Lung (tissue), 12 donors: Measurements from ENCODE around the gene UBL7. TPM values are rescaled to one million over a fixed set of nuclear protein-coding genes. Genes with fewer than 3 reads are reported as not detected.

Experiments used
- ATAC-seq: fragments of 200-7000 bp; cut with Tn5 transposase; one replicate; pipeline ENCODE4 v1.9.1; 2020; ENCODE audit warnings: moderate number of reproducible peaks; ENCODE audit not compliant: insufficient read depth, low FRiP score
- DNase-seq, 3 donors: peaks; one replicate each; pipeline ENCODE4 v3.0.0-alpha.2; 2013 to 2017
- H3K27ac ChIP-seq, 2 donors: one replicate each; pipeline ENCODE4 v1.5.1; 2013; ENCODE audit warnings: mild to moderate bottlenecking in 2 of 2, moderate library complexity in 2 of 2, control low read depth in 1 of 2, inconsistent platforms in 1 of 2, low read depth in 1 of 2, low read length in 1 of 2
- H3K27me3 ChIP-seq, 3 donors: one replicate each; pipeline ENCODE4 v1.5.1; 2013; ENCODE audit warnings: low read length in 2 of 3; ENCODE audit not compliant: control insufficient read depth in 3 of 3, insufficient read depth in 3 of 3
- H3K36me3 ChIP-seq, 4 donors: one replicate each; pipeline ENCODE4 v1.5.1; 2013; ENCODE audit warnings: low read length in 4 of 4, mild to moderate bottlenecking in 1 of 4, moderate library complexity in 1 of 4; ENCODE audit not compliant: control insufficient read depth in 4 of 4, insufficient read depth in 4 of 4
- H3K4me1 ChIP-seq, 5 donors: one replicate each; pipeline ENCODE4 v1.5.1; 2013; ENCODE audit warnings: low read length in 5 of 5, mild to moderate bottlenecking in 2 of 5, moderate library complexity in 1 of 5; ENCODE audit not compliant: control insufficient read depth in 5 of 5, insufficient read depth in 5 of 5
- H3K4me3 ChIP-seq: one replicate; pipeline ENCODE4 v1.5.1; 2013; ENCODE audit warnings: mild to moderate bottlenecking, control low read depth, moderate library complexity
- H3K9ac ChIP-seq, 2 donors: one replicate each; pipeline ENCODE4 v1.5.1; 2013; ENCODE audit warnings: low read length in 2 of 2, control low read depth in 1 of 2; ENCODE audit not compliant: insufficient read depth in 1 of 2
- H3K9me3 ChIP-seq, 4 donors: one replicate each; pipeline ENCODE4 v1.5.1; 2013; ENCODE audit warnings: low read length in 3 of 4, mild to moderate bottlenecking in 1 of 4, moderate library complexity in 1 of 4; ENCODE audit not compliant: control insufficient read depth in 4 of 4, insufficient read depth in 3 of 4
- WGBS, 2 donors: extraction: QIAGEN DNeasy Blood & Tissue Kit; methylation state at CpG; one replicate each; pipeline ENCODE4 v1.1.7; 2013; 5-methylcytosine and 5-hydroxymethylcytosine counted together
- polyA plus RNA-seq, 2 donors: library from polyadenylated mRNA; stranded (reverse); fragments of 200-250 nt; gene quantifications; one replicate each; pipeline ENCODE4 v1.2.1, GENCODE V29; 2013
- total RNA-seq, 2 donors: library from RNA; depleted of rRNA in 1 of 2; stranded (reverse); fragments of >200 nt in 1 of 2; gene quantifications; one replicate each; pipeline ENCODE4 v1.2.1, GENCODE V29; 2014 to 2021
- TF ChIP-seq, protein P1 (sequence below): IDR thresholded peaks from 2 replicates; pipeline ENCODE4 v1.5.1; 2012; ENCODE audit warnings: mild to moderate bottlenecking; ENCODE audit errors: control extremely low read depth, extremely low read depth
- donor health status: control.
- donor health status: control.
- donor health status: Bipolar disorder and iron deficiency.
- donor health status: healthy.
- donor health status: DM: yes; HTN: yes; CAD: no.

UBL7 gene
- total and polyA plus RNA-seq, 4 donors: 31.8 to 48.0 (median 40.4) TPM

GRCh38 chr15:74454764-74455500 lies 6.0 kb downstream of the UBL7 start:
- Histone ChIP-seq H3K4me3 (no peak overlapping the region), H3K4me1 (peaks cover 0 to 1% (median 0%) of the 10 kb centered on the region in 5 donors), H3K27me3 (no peaks in the 10 kb centered on the region), H3K9me3 (no peaks in the 10 kb centered on the region), H3K27ac (no peak overlapping the region), H3K36me3 (peaks cover 9 to 35% (median 28%) of the 10 kb centered on the region in 4 donors), H3K9ac (no peak overlapping the region)
- DNase-seq (no peak), ATAC-seq (no peak)
- TF ChIP-seq, protein P1, sequence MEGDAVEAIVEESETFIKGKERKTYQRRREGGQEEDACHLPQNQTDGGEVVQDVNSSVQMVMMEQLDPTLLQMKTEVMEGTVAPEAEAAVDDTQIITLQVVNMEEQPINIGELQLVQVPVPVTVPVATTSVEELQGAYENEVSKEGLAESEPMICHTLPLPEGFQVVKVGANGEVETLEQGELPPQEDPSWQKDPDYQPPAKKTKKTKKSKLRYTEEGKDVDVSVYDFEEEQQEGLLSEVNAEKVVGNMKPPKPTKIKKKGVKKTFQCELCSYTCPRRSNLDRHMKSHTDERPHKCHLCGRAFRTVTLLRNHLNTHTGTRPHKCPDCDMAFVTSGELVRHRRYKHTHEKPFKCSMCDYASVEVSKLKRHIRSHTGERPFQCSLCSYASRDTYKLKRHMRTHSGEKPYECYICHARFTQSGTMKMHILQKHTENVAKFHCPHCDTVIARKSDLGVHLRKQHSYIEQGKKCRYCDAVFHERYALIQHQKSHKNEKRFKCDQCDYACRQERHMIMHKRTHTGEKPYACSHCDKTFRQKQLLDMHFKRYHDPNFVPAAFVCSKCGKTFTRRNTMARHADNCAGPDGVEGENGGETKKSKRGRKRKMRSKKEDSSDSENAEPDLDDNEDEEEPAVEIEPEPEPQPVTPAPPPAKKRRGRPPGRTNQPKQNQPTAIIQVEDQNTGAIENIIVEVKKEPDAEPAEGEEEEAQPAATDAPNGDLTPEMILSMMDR: no peak

DNA sequence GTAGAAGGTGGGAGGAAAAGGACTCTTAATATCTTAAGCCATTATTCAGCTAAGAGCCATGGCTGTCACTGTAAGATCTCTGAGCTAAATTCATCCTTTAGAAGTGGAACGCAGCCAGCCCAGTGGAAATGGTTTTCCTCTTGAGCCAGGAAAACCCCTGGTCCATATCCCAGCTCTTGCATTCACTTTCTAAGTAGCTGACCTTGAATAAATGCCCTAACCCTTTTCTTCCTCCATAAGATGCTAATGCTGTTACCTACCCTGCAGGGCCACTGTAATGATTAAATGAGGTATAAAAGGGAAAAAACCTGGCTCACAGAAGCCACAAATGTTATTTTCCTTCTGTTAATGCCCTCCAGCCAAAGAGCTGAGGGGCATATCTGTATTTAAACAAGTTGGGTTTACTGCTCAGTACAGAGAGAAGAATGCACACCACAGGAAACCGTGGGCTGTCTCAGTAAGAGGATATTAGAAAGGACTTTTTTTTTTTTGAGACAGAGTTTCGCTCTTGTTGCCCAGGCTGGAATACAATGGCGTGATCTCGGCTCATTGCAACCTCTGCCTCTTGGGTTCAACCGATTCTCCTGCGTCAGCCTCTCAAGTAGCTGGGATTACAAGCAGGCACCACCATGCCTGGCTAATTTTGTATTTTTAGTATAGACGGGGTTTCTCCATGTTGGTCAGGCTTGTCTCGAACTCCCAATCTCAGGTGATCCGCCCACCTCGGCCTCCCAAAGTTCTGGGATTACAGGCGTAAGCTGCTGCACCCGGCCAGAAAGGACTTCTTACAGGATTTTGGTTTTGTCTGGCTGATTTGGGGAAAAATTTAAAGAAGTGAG lies 6.8 kb downstream of the UBL7 start:
- DNase-seq: no peak
- Histone ChIP-seq H3K27me3 (no peaks in the 10 kb centered on the region), H3K27ac (no peak overlapping the region), H3K4me3 (no peak overlapping the region), H3K9ac (no peak overlapping the region), H3K4me1 (no peaks in the 10 kb centered on the region), H3K36me3 (peaks cover 12 to 41% (median 34%) of the 10 kb centered on the region in 4 donors), H3K9me3 (no peaks in the 10 kb centered on the region)
- TF ChIP-seq, protein P1: no peak
- ATAC-seq: no peak
- 79% methylated on average over 13 of the region's 13 CpGs for WGBS, 2 donors

DNA sequence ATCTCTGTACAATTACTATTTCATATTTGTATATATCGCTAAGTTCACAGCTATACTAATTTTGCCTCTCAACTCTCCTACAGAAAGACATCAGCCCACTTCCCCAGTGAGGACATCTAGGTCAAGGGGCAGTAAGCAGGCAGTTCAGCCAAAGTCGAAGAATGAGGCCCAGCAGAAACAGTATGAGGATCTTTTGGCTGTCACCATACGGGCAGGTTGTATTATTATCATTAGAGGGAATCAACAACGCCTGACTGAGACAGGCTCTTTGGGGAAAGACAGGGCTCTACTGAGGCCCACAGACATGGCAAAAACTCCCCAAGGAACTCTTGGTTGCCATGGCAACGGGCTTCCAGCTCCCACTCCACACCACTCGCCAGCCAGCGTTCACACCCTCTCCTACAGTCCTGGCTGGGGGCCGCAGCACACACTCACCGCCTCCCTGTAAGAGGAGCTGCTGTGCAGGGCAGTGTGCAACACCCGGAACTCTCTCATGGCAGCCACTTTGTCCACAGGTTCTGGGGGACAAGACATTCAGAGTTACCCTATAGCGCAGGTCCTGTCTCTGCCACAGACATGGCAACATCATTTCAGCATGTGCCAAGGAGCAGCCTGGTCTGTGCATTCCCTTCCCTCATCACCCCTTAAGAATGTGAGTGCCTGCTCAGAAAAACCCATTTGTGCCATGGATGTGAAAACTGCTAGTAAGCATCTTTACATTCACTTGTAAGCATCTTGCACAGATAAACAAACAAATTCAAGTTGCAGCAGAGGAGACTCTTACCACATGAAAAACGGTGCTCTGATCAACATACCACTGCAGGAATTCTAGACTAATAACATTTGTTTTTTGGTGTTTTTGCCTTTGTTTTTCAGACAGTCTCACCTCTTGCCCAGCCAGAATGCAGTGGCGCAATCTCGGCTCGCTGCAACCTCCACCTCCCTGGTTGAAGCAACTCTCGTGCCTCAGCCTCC lies 8.8 kb downstream of the UBL7 start:
- Histone ChIP-seq H3K27me3 (no peaks in the 10 kb centered on the region), H3K36me3 (peaks cover 12 to 56% (median 48%) of the 10 kb centered on the region in 4 donors), H3K27ac (no peak overlapping the region), H3K9ac (no peak overlapping the region), H3K9me3 (no peaks in the 10 kb centered on the region), H3K4me1 (no peaks in the 10 kb centered on the region), H3K4me3 (no peak overlapping the region)
- TF ChIP-seq, protein P1: no peak
- ATAC-seq (no peak), DNase-seq (no peak)
- 86 to 89% methylated on average over 16 of the region's 16 CpGs for WGBS, 2 donors
